Measurements from ENCODE around the gene PLEKHG1.

The PLEKHG1 gene

DNA sequence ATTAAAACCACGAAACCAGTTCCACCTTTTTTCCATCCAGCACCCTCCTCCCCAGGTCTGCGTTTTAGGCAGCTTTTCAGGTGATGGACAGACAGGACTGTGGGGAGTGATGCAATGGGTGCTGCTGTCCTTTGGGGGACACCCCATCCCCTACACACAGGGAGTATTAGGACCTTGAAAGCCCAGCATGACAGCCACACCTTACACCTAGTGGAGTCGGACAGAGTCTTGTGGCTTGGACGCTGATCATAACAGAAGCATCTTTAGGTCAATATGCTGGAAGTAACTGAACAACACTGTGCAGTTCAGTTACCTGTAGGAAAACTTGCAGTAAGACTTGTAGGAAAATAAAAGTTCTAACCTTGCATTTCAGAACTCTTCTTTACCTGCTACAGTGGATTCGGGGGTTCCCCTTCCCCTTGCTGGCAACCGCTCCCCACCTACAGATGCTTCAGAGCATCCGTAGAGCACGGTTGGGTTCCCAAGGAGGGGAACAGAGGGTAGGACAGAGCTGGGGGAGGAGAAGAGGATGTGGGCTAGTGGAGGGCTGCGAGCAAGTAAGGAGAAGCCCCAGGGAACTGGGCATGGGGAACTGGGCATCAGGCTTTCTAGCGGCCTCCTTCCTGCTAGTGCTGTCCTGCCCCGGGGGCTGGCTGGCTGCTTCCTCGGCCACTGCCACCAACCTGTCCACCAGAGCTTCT lies 31.7 kb downstream of the PLEKHG1 start:
- TF ChIP-seq ZNF565 (CRISPR knock-in tag; conservative IDR thresholded peaks at IDR 0.05; ENCODE audit: low read depth) (no peak), TCF4 (CRISPR knock-in tag; IDR thresholded peaks at IDR 0.05; ENCODE audit: borderline replicate concordance) (no peak), CSDC2 (CRISPR knock-in tag; IDR thresholded peaks at IDR 0.05) (no peak), CREB5 (CRISPR knock-in tag; IDR thresholded peaks at IDR 0.05; ENCODE audit: low read depth) (no peak), ZNF8 (CRISPR knock-in tag; IDR thresholded peaks at IDR 0.05) (no peak), PPARA (CRISPR knock-in tag; IDR thresholded peaks at IDR 0.05; ENCODE audit: borderline replicate concordance) (no peak), GLIS3 (CRISPR knock-in tag; IDR thresholded peaks at IDR 0.05) (no peak), TOX (CRISPR knock-in tag; IDR thresholded peaks at IDR 0.05; ENCODE audit: borderline replicate concordance) (no peak), ISL1 (CRISPR knock-in tag; IDR thresholded peaks at IDR 0.05) (no peak), ESRRG (CRISPR knock-in tag; IDR thresholded peaks at IDR 0.05) (no peak), SNAI2 (CRISPR knock-in tag; IDR thresholded peaks at IDR 0.05) (no peak), ZFP30 (CRISPR knock-in tag; IDR thresholded peaks at IDR 0.05) (no peak), ZNF70 (CRISPR knock-in tag; IDR thresholded peaks at IDR 0.05) (no peak), RARB (CRISPR knock-in tag; IDR thresholded peaks at IDR 0.05) (no peak), PATZ1 (CRISPR knock-in tag; IDR thresholded peaks at IDR 0.05; ENCODE audit: borderline replicate concordance) (no peak), ZC3H10 (CRISPR knock-in tag; IDR thresholded peaks at IDR 0.05) (no peak), ZFP3 (CRISPR knock-in tag; IDR thresholded peaks at IDR 0.05) (no peak)
- TF ChIP-seq, protein P1, sequence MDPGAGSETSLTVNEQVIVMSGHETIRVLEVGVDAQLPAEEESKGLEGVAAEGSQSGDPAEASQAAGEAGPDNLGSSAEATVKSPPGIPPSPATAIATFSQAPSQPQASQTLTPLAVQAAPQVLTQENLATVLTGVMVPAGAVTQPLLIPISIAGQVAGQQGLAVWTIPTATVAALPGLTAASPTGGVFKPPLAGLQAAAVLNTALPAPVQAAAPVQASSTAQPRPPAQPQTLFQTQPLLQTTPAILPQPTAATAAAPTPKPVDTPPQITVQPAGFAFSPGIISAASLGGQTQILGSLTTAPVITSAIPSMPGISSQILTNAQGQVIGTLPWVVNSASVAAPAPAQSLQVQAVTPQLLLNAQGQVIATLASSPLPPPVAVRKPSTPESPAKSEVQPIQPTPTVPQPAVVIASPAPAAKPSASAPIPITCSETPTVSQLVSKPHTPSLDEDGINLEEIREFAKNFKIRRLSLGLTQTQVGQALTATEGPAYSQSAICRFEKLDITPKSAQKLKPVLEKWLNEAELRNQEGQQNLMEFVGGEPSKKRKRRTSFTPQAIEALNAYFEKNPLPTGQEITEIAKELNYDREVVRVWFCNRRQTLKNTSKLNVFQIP (CRISPR knock-in tag; IDR thresholded peaks at IDR 0.05; ENCODE audit: borderline replicate concordance, low read depth), result no peak
- TF ChIP-seq, protein P2, sequence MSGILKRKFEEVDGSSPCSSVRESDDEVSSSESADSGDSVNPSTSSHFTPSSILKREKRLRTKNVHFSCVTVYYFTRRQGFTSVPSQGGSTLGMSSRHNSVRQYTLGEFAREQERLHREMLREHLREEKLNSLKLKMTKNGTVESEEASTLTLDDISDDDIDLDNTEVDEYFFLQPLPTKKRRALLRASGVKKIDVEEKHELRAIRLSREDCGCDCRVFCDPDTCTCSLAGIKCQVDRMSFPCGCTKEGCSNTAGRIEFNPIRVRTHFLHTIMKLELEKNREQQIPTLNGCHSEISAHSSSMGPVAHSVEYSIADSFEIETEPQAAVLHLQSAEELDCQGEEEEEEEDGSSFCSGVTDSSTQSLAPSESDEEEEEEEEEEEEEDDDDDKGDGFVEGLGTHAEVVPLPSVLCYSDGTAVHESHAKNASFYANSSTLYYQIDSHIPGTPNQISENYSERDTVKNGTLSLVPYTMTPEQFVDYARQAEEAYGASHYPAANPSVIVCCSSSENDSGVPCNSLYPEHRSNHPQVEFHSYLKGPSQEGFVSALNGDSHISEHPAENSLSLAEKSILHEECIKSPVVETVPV (CRISPR knock-in tag; IDR thresholded peaks at IDR 0.05), result no peak
- TF ChIP-seq, protein P3, sequence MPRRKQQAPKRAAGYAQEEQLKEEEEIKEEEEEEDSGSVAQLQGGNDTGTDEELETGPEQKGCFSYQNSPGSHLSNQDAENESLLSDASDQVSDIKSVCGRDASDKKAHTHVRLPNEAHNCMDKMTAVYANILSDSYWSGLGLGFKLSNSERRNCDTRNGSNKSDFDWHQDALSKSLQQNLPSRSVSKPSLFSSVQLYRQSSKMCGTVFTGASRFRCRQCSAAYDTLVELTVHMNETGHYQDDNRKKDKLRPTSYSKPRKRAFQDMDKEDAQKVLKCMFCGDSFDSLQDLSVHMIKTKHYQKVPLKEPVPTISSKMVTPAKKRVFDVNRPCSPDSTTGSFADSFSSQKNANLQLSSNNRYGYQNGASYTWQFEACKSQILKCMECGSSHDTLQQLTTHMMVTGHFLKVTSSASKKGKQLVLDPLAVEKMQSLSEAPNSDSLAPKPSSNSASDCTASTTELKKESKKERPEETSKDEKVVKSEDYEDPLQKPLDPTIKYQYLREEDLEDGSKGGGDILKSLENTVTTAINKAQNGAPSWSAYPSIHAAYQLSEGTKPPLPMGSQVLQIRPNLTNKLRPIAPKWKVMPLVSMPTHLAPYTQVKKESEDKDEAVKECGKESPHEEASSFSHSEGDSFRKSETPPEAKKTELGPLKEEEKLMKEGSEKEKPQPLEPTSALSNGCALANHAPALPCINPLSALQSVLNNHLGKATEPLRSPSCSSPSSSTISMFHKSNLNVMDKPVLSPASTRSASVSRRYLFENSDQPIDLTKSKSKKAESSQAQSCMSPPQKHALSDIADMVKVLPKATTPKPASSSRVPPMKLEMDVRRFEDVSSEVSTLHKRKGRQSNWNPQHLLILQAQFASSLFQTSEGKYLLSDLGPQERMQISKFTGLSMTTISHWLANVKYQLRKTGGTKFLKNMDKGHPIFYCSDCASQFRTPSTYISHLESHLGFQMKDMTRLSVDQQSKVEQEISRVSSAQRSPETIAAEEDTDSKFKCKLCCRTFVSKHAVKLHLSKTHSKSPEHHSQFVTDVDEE (CRISPR knock-in tag; IDR thresholded peaks at IDR 0.05), result no peak
- no peak for ATAC-seq

DNA sequence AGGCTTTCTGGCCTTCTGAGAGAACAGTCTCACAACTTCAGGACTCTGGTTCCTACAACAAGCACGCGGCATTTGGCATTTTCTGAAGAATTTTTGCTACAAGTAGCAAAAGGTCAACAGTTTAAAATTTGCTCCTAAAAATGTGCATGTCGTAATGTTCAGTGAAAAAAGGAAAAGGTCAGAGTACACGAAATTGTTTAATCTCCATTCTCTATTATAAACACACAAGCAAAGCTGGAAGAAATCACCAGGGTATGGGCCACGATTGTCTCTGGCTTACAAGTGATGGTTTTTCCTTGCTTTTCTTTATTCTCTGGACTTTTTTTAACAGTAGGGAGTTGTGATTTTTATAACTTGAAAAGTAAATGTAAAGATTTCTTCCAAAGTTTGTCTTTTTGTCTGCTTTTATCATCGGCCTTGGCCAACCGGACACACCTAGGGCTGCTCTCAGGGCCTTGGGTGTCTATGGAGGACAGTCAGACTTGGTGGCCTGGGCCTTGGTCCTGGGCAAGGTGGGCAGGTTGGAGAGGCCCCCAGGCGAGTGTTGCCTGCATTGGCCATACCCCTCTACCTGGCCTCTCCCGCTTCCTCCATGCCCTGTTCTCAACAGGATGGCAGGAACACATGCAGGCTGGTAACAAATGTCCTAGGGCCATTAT lies 32.4 kb downstream of the PLEKHG1 start:
- ATAC-seq, result no peak
- TF ChIP-seq BACH2 (CRISPR knock-in tag; IDR thresholded peaks at IDR 0.05; ENCODE audit: borderline replicate concordance) (no peak), PATZ1 (CRISPR knock-in tag; IDR thresholded peaks at IDR 0.05; ENCODE audit: borderline replicate concordance) (no peak), PPARA (CRISPR knock-in tag; IDR thresholded peaks at IDR 0.05; ENCODE audit: borderline replicate concordance) (no peak), ARNTL (CRISPR knock-in tag; IDR thresholded peaks at IDR 0.05; ENCODE audit: borderline replicate concordance, low read depth) (no peak)
- TF ChIP-seq, protein P1 (CRISPR knock-in tag; IDR thresholded peaks at IDR 0.05; ENCODE audit: borderline replicate concordance, low read depth), result no peak
- TF ChIP-seq, protein P2 (CRISPR knock-in tag; IDR thresholded peaks at IDR 0.05), result no peak
